Smooth muscle cell (in vitro differentiated cells): ENCODE measurements around the gene LY6G6C. TPM values are rescaled to one million over a fixed set of nuclear protein-coding genes. Genes with fewer than 3 reads are reported as not detected.
A peak's percentile ranks its signal among the peaks of the same experiment; 100 is the strongest.

ENCODE experiments used
- DNase-seq: peaks from one replicate; lab custom pipeline; 2025; ENCODE audit not compliant: unreplicated experiment; lab: John Stamatoyannopoulos, UW
- H2AFZ ChIP-seq: fragments of 200-600 bp; sonication (generic); 2 replicates; pipeline ENCODE4 v1.6.0; 2016; ENCODE audit warnings: antibody characterized with exemption, low read depth, mild to moderate bottlenecking
- H3F3A ChIP-seq: fragments of 200-600 bp; sonication (generic); 2 replicates; pipeline ENCODE4 v1.6.0; 2017; ENCODE audit warnings: antibody characterized with exemption, low read depth
- H3K27ac ChIP-seq: fragments of 200-600 bp; sonication (generic); 2 replicates; pipeline ENCODE4 v1.5.1; 2016; ENCODE audit warnings: low read depth, mild to moderate bottlenecking
- H3K27me3 ChIP-seq: fragments of 200-600 bp; sonication (generic); 2 replicates; pipeline ENCODE4 v1.6.1; 2016; ENCODE audit warnings: low read depth, mild to moderate bottlenecking
- H3K36me3 ChIP-seq: fragments of 200-600 bp; sonication (generic); 2 replicates; pipeline ENCODE4 v1.5.1; 2016; ENCODE audit warnings: low read depth
- H3K4me1 ChIP-seq: fragments of 200-600 bp; sonication (generic); 2 replicates; pipeline ENCODE4 v1.5.1; 2016; ENCODE audit warnings: low read depth
- H3K4me2 ChIP-seq: fragments of 200-600 bp; sonication (generic); 2 replicates; pipeline ENCODE4 v1.6.0; 2016; ENCODE audit warnings: mild to moderate bottlenecking
- H3K4me3 ChIP-seq: fragments of 200-600 bp; sonication (generic); 2 replicates; pipeline ENCODE4 v1.5.1; 2016; ENCODE audit warnings: mild to moderate bottlenecking
- H3K79me2 ChIP-seq: fragments of 200-600 bp; sonication (generic); 2 replicates; pipeline ENCODE4 v1.6.0; 2016; ENCODE audit warnings: low read depth, mild to moderate bottlenecking
- H3K9ac ChIP-seq: fragments of 200-600 bp; sonication (generic); 2 replicates; pipeline ENCODE4 v1.6.0; 2016; ENCODE audit warnings: low read depth
- H3K9me3 ChIP-seq: fragments of 200-600 bp; sonication (generic); replicated peaks from 2 replicates; pipeline ENCODE4 v1.5.1; 2016; ENCODE audit warnings: low read depth
- H4K20me1 ChIP-seq: fragments of 200-600 bp; sonication (generic); 2 replicates; pipeline ENCODE4 v1.6.0; 2016; ENCODE audit warnings: low read depth
- WGBS: methylation state at CpG from one replicate; pipeline ENCODE4 v1.1.7; 2016; ENCODE audit warnings: low lambda C conversion rate; 5-methylcytosine and 5-hydroxymethylcytosine counted together
- polyA plus RNA-seq: library from polyadenylated mRNA; unstranded; fragments of >200 nt; fragmentation: Nextera tagmentation; extraction: Ambion mirVana; gene quantifications from 2 replicates; pipeline ENCODE4 v1.2.1, GENCODE V29; 2016
- total RNA-seq: library from RNA; depleted of rRNA; stranded (reverse); fragments of >200 nt; gene quantifications from 2 replicates; pipeline ENCODE4 v1.2.3, GENCODE V29; 2014
- TF ChIP-seq, protein P1 (sequence below): fragments of 200-600 bp; sonication (generic); IDR thresholded peaks from 2 replicates; pipeline ENCODE4 v1.5.1; 2017; ENCODE audit warnings: borderline replicate concordance, mild to moderate bottlenecking, antibody characterized with exemption; ENCODE audit not compliant: insufficient read depth, poor library complexity, severe bottlenecking

LY6G6C gene
- total and polyA plus RNA-seq, 2 experiments from 2014 or later = 3.8 to 3.9 TPM

DNA sequence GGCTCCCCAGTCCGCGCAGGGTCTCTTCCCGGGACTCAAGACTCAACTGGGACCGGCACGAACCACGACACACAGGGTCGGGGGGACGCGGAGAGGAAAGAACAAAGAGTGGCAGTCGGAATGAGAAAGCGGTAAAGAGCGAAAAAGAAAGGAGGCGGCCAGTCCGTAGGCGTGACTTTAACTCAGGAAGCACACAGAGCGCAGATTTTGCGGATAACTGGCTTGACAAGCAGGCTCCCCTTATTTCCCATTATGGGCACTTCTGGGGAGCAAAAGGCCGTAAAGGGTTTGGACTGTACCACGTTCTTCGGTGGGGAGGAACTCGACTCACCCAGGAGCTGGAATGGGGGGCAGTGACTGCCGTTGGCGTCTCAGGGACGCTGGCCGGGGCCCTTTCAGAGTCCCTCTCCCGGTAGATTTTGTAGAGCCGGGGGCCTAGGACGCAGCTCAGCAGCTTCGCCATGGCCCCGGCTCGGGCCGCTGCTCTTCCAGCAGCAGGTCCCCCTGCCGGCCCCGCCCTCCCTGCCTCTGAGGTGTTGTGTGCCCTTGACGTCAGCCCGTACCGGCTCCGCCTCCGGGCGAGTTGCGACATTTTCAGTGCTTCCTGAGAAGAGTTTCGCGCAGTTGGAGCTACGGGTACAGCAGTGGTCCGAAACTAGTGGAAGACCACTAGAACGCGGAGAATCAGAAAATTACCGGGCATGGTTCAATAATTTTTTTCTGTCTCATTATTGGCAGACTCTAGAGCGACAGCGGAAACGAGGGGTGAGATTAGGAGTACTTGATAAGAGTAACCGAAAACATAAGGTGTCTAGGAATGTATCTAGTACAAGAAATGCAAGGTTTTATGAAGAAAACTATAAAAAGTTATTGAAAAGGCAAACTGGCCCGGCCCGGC is 18.5 kb downstream of the LY6G6C start, which contains the start of gene ABHD16A:
Gene ABHD16A, minus strand, starts transcription at position 506 of the 898 bp plus-strand sequence. Its CDS starts 43 bp downstream, at position 463.
- Histone ChIP-seq H4K20me1 (peaks cover 5% of the 10 kb centered on the region), H3K4me1 (peaks cover 10% of the 10 kb centered on the region), H3K27me3 (no peaks in the 10 kb centered on the region), H3K9ac (peak within 1 kb of the TSS; percentile 90), H2AFZ (peak within 1 kb of the TSS; percentile 82), H3K9me3 (no peaks in the 10 kb centered on the region), H3K4me3 (peak within 1 kb of the TSS; percentile 71), H3K79me2 (peaks cover 27% of the 10 kb centered on the region), H3K36me3 (no peaks in the 10 kb centered on the region), H3K27ac (peak within 1 kb of the TSS; percentile 81), H3F3A (no peaks in the 10 kb centered on the region), H3K4me2 (peak within 1 kb of the TSS; percentile 86)
- WGBS = 2% methylated on average over 54 of the region's 54 CpGs
- TF ChIP-seq, protein P1, sequence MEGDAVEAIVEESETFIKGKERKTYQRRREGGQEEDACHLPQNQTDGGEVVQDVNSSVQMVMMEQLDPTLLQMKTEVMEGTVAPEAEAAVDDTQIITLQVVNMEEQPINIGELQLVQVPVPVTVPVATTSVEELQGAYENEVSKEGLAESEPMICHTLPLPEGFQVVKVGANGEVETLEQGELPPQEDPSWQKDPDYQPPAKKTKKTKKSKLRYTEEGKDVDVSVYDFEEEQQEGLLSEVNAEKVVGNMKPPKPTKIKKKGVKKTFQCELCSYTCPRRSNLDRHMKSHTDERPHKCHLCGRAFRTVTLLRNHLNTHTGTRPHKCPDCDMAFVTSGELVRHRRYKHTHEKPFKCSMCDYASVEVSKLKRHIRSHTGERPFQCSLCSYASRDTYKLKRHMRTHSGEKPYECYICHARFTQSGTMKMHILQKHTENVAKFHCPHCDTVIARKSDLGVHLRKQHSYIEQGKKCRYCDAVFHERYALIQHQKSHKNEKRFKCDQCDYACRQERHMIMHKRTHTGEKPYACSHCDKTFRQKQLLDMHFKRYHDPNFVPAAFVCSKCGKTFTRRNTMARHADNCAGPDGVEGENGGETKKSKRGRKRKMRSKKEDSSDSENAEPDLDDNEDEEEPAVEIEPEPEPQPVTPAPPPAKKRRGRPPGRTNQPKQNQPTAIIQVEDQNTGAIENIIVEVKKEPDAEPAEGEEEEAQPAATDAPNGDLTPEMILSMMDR = no peak
- peak; percentile 82 for DNase-seq

DNA sequence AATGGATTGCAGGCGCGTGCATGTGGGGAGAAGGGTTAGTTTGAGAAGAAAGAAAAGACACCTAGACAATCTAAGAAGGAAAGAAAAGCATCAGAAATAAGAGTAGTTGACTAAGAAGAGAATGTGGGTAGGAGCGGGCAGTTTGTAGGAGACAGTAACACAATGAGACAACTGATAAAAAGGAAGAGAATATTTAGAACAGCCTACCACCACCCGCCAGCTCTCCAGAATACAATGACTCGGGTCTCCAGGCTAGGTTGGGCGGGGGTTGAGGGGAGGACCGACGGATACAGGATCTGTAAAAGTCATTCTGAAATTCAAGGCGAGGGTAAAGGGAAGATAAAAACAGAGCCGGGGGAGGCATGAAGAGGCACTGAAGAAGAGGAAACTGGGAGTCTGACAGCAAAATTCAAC is 19.1 kb downstream of the LY6G6C start:
- Histone ChIP-seq H3K27ac (peak overlapping the region; percentile 81), H3K79me2 (peaks cover 27% of the 10 kb centered on the region), H3K9ac (peak overlapping the region; percentile 90), H3K27me3 (no peaks in the 10 kb centered on the region), H3K9me3 (no peaks in the 10 kb centered on the region), H3F3A (no peaks in the 10 kb centered on the region), H3K36me3 (no peaks in the 10 kb centered on the region), H2AFZ (peak overlapping the region; percentile 82), H4K20me1 (peaks cover 5% of the 10 kb centered on the region), H3K4me2 (peak overlapping the region; percentile 86), H3K4me3 (peak overlapping the region; percentile 71), H3K4me1 (peaks cover 10% of the 10 kb centered on the region)
- 6% methylated on average over 10 of the region's 10 CpGs for WGBS
- TF ChIP-seq, protein P1 = no peak
- DNase-seq = no peak

DNA sequence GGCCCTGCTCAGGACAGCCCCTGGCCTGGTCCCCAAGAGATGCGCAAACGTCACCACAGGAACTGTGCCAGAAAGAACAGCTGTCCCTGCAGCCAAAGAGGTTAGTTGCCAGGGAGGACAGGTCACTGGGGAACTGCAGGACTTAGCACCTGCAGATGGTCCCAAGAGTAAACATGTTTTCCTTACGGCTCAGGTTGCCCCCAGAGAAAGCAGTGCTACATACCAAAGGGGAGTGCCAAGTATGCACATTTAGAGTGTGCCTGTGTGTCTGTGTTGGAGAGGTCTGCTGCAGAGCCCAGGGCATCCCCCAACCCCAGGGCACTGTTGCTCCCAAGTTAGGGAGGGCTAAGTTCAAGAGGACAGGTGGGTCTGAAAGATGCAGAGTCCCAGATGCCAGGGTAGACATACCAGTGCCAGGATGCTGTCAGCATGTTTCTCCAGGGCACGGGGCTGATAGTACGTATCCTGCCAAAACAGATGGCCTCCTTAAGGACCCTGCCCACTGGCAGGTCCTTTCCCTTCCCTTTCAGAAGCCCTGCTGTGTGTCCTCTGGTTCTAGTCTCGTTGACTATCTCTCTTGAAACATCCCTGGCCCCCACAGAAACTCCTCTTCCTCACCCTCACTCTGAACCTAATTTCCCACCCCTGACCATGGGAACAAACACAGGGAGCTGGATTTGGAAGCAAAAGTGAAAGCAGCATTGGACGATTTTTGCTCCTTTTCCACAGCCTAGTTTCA is 19.7 kb downstream of the LY6G6C start:
- TF ChIP-seq, protein P1 = no peak
- no peaks in the 10 kb centered on the region for H3K36me3 ChIP-seq
- no peak for DNase-seq
- peak overlapping the region; percentile 86 for H3K4me2 ChIP-seq
- peaks cover 27% of the 10 kb centered on the region for H3K79me2 ChIP-seq
- peaks cover 10% of the 10 kb centered on the region for H3K4me1 ChIP-seq
- WGBS = 58% methylated on average over 7 of the region's 7 CpGs
- peak overlapping the region; percentile 81 for H3K27ac ChIP-seq
- H3K9ac ChIP-seq = peak overlapping the region; percentile 90
- peak overlapping the region; percentile 71 for H3K4me3 ChIP-seq
- peaks cover 5% of the 10 kb centered on the region for H4K20me1 ChIP-seq
- peak overlapping the region; percentile 82 for H2AFZ ChIP-seq
- no peaks in the 10 kb centered on the region for H3F3A ChIP-seq
- no peaks in the 10 kb centered on the region for H3K9me3 ChIP-seq
- H3K27me3 ChIP-seq = no peaks in the 10 kb centered on the region
